ENCODE results near the gene APOC1. TPM values are rescaled to one million over a fixed set of nuclear protein-coding genes. Genes with fewer than 3 reads are reported as not detected.
A peak's percentile ranks its signal among the peaks of the same experiment; 100 is the strongest.
"Not testable (repeated sequence)": the region's sequence is repeated elsewhere in the genome, so short reads cannot be mapped to it uniquely, and the experiment has no call there.

The APOC1 gene
- total RNA-seq, 1 experiment from 2014 or later: 4.4 TPM

DNA sequence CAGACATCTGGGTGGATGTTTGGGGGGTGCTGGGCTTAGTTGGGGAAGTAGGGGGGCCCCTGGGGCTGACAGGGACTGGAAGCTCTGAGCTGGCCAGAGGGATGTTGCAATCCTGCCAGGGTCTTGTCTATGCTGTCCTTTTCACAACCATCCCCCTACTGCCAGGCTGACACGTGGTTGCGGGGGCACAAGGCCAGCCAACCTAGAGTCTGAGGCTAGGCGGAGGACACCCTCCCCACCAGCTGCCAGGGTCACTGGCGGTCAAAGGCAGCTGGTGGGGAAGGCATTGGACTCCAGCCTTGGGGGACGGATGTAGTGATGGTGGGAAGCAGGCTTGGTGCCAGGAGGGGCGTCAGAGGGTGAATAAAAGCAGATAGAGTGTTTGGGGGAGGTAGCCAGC lies 1.6 kb upstream of the APOC1 start:
- DNase-seq (ENCODE audit: low read depth): no peak

GRCh38 chr19:44913512-44914432 lies 636 bp upstream of the APOC1 start:
- DNase-seq (ENCODE audit: low read depth): not testable (repeated sequence)

DNA sequence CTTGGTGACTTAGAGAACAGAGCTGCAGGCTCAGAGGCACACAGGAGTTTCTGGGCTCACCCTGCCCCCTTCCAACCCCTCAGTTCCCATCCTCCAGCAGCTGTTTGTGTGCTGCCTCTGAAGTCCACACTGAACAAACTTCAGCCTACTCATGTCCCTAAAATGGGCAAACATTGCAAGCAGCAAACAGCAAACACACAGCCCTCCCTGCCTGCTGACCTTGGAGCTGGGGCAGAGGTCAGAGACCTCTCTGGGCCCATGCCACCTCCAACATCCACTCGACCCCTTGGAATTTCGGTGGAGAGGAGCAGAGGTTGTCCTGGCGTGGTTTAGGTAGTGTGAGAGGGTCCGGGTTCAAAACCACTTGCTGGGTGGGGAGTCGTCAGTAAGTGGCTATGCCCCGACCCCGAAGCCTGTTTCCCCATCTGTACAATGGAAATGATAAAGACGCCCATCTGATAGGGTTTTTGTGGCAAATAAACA lies 9.9 kb downstream of the APOC1 start:
- no peak for DNase-seq (ENCODE audit: low read depth)

- peak; percentile 73 for DNase-seq (ENCODE audit: low read depth)
Observed at GRCh38 chr19:44925114-44925891, 10.9 kb downstream of the APOC1 start.

DNA sequence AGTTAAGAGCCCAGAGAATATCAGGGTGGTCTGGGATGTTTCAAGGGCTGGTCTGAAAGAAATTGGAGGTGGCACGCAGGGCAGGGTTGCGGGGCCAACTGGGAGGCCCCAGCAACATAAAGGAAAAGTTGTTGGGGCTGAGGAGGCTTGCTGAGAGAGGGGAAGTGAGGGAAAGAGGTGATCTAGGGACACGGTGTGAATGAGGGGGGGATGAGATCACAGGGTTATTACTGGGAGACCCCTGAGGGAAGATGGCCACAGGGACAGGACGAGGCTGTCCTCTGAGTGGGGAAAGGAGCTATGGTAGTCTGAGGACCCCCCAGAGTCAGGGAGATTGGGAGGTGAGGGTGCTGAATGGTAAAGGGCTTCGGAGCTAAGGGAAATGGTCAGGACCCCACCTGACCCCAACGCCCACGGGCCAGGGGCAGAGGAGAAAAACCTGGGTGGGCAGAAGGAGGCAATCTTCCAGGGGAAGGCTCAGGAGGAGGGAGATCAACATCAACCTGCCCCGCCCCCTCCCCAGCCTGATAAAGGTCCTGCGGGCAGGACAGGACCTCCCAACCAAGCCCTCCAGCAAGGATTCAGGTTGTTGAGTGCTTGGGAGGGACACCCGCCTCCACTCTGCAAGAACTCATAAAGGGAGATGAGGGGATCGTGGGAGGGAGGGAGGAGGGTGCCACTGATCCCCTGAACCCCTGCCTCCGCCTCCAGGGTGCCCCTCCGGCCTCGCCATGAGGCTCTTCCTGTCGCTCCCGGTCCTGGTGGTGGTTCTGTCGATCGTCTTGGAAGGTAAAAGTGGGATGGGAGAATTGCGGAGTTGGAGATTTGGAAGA lies 12.1 kb downstream of the APOC1 start:
- DNase-seq (ENCODE audit: low read depth): peak; percentile 33

GRCh38 chr19:44927746-44928145 lies 13.3 kb downstream of the APOC1 start:
- DNase-seq (ENCODE audit: low read depth): peak; percentile 86

DNA sequence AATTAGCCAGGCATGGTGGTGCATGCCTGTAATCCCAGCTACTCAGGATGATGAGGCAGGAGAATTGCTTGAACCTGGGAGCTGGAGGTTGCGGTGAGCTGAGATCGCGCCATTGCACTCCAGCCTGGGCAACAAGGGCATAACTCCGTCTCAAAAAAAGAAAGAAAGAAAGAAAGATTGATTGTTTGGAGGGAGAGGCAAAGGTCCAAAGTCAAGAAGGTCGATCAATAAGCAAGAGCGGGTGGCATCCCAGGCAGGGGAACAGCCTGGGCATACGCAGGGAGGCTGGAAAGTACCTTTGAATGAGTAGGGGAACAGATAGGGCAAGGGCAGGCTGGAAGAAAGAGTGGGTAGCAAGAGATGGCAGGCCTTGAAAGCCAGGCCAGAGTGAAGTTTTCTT lies 15.7 kb downstream of the APOC1 start:
- no peak for DNase-seq (ENCODE audit: low read depth)

DNA sequence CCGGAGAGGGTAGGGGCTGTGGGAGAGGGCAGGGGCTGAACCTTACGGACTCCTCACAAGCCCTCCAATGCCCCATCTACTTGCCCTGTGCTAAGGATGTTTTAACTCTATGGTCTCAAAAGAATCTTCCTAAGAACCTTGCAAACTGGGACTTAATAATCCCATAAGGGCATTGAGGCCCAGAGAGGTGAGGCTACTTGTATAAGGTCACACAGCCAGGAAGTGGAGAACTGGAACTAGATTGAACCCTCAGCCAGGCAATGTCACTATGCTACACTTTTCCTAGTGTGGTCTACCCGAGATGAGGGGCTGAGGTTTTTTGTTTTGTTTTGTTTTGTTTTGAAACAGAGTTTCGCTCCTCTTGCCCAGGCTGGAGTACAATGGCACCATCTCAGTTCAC lies 17.1 kb downstream of the APOC1 start:
- DNase-seq (ENCODE audit: low read depth): no peak

GRCh38 chr19:44939668-44940067 lies 25.3 kb downstream of the APOC1 start:
- DNase-seq (ENCODE audit: low read depth): no peak

- no peak for DNase-seq (ENCODE audit: low read depth)
Observed at GRCh38 chr19:44942067-44942571, 27.7 kb downstream of the APOC1 start, which contains the start of gene APOC4. Gene APOC4 (plus strand): TSS chr19:44942237. CDS start chr19:44942278, 41 bp downstream.

- no peak for DNase-seq (ENCODE audit: low read depth)
Observed at GRCh38 chr19:44943801-44944249, 29.4 kb downstream of the APOC1 start.

DNA sequence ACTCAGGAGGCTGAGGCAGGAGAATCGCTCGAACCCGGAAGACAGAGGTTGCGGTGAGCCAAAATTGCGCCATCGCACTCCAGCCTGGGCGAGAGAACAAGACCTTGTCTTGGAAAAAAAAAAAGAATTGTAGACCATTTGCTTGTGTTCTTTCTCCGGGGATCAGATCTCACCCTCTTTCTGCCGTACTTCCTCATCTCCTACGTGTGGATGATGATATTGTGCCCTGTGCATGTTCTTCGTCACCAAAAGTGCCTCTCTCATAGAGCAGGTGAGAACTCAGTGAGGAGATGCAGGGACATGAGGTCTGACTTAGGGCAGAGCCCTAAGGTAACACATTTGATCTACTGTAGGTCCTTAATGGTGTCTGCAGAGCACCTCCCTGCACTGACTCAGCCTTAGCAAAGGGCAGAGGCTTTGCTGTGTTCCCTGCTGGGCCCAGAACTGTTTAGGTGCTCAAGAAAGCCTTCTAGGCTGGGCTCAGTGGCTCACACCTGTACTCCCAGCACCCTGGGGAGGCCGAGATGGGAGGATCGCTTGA lies 32.7 kb downstream of the APOC1 start:
- DNase-seq (ENCODE audit: low read depth): no peak

GRCh38 chr19:44948237-44948636 lies 33.8 kb downstream of the APOC1 start:
- DNase-seq (ENCODE audit: low read depth): no peak

DNA sequence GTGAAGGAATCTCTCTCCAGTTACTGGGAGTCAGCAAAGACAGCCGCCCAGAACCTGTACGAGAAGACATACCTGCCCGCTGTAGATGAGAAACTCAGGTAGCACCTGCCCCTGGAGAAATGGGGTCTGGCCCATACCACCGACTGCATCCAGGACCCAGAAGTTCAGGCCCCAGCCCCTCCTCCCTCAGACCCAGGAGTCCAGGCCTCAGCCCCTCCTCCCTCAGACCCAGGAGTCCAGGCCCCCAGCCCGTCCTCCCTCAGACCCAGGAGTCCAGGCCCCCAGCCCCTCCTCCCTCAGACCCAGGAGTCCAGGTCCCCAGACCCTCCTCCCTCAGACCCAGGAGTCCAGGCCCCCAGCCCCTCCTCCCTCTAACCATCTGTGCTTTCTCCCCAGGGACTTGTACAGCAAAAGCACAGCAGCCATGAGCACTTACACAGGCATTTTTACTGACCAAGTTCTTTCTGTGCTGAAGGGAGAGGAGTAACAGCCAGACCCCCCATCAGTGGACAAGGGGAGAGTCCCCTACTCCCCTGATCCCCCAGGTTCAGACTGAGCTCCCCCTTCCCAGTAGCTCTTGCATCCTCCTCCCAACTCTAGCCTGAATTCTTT lies 34.5 kb downstream of the APOC1 start:
- no peak for DNase-seq (ENCODE audit: low read depth)

GRCh38 chr19:44949550-44949949 lies 35.1 kb downstream of the APOC1 start:
- no peak for DNase-seq (ENCODE audit: low read depth)

- DNase-seq (ENCODE audit: low read depth): peak; percentile 65
Observed at GRCh38 chr19:44951179-44952159, 37.1 kb downstream of the APOC1 start.

DNA sequence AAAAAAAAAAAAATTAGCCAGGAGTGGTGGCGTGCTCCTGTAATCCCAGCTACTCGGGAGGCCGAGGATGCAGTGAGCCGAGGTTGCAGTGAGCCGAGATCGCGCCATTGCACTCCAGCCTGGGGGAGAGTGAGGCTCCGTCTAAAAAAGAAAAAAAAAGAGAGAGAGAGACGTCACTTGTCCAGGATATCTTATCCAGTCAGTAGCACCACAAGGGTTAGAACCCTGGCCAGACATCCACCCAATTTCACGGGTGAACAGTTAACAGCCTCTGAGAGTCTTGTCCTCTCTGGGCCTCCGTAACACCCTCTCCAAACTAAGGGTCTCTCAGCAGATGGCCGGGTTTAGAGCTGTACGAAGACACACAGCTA lies 39.9 kb downstream of the APOC1 start:
- no peak for DNase-seq (ENCODE audit: low read depth)

DNA sequence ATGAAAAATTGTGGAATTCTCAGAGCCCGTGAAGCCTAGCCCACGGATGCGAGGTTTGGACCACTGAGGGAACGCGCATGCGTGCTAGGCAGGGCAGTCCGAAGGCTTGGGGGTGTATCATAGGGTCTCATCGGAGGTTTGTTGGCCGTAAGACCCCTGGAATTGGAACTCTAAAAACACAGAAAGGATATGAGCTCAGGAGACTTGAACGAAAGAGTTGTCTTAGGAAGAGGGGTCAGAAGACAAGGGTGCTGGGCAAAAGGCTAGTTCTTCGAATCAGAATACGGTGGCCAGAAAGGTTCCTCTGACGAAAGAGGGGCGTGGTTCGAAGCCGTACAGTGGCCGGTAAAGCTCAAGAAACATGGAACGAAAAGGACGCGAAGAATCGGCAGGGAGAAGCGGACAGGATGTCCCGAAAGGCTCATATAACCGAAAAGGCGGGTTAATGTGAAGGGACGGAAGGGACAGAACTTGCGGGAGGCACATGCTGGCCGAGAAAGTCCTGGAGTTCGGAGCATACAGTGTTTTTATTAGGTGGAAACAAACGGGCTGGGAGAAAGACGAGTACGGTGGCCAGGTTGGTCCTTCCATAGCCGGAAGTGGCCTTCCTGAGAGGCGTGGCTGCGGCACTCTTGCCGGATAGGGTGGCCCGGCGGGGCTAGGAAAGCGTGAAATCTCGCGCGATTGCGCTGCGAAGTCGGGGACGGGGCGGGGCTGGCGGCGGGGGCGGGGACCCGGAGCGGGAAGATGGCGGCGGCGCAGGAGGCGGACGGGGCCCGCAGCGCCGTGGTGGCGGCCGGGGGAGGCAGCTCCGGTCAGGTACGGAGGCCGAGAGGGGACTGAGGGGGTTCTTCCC lies 40.5 kb downstream of the APOC1 start, which contains the start of gene CLPTM1:
Gene CLPTM1 (plus strand): TSS at position 732 of the 856 bp plus-strand sequence. CDS start 16 bp downstream, at position 748.
- peak; percentile 98 for DNase-seq (ENCODE audit: low read depth)
